GM19035 (cell line): ENCODE results near the gene PCDHGA7.
A peak's percentile ranks its signal among the peaks of the same experiment; 100 is the strongest.
"Not testable (repeated sequence)": the region's sequence is repeated elsewhere in the genome, so short reads cannot be mapped to it uniquely, and the experiment has no call there.

Experiments used
- ATAC-seq: cut with Tn5 transposase; IDR thresholded peaks from one replicate; pipeline ENCODE4 v1.9.1; 2021; ENCODE audit not compliant: unreplicated experiment

PCDHGA7 gene

DNA sequence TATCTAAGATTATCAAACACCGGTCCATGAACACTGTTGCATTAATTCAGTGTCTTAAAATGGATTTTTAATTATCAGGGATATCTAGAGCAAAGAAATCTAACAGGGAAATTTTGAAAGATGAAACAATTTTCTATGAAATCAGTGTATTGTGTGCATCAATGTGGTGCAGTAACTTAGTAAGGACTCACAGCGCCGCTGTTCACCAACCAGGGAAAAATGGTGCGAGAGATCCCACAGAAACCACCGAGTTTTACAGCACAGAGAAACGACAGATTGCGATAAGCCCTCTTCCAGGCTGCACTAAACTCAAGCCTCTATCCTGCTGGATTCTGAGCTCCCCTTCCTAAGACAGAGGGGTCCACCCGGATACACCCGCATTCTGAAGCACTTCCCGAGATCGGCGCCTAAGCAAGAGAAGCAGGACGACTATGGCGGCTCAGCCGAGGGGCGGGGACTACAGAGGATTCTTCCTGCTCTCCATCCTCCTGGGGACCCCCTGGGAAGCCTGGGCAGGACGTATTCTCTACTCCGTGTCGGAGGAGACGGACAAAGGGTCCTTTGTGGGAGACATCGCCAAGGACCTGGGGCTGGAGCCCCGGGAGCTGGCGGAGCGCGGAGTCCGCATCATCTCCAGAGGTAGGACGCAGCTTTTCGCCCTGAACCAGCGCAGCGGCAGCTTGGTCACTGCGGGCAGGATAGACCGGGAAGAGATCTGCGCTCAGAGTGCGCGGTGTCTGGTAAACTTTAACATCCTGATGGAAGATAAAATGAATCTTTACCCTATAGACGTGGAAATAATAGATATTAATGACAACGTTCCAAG is at the start of gene PCDHGA7:
PCDHGA7 (plus strand) TSS at position 274 of the 826 bp plus-strand sequence; CDS start at position 432, 158 bp downstream.
- no peak for ATAC-seq

DNA sequence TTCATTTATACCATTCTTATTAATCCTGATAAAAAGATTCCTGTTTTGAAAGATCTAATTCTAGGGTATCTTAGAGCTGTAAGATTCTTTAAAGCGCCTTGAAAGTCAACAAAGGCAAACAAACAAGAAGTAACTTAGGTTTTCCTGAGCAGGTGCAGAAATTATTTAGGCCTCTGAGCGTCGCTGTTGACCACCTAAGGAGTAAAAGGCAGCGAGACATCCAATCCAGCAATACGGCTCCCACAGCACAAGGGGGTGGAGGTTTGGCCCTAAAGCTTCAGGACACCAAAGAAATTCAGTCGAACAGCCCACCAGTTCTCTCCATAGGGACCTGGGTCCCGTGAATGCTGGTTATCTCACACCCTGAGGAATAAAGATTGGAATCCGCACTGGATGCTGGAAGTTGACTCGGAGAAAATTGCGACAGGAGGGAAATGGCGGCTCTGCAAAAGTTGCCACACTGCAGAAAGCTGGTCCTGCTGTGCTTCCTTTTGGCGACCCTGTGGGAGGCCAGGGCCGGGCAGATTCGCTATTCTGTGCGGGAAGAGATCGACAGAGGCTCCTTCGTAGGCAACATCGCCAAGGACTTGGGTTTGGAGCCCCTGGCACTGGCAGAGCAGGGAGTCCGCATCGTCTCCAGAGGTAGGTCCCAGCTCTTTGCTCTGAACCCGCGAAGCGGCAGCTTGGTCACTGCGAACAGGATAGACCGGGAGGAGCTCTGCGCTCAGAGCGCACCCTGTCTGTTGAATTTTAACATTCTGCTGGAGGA is 43.8 kb upstream of the PCDHGA7 start, which contains the start of gene PCDHGA2:
PCDHGA2 (plus strand) TSS at position 223 of the 769 bp plus-strand sequence.
- ATAC-seq: no peak

DNA sequence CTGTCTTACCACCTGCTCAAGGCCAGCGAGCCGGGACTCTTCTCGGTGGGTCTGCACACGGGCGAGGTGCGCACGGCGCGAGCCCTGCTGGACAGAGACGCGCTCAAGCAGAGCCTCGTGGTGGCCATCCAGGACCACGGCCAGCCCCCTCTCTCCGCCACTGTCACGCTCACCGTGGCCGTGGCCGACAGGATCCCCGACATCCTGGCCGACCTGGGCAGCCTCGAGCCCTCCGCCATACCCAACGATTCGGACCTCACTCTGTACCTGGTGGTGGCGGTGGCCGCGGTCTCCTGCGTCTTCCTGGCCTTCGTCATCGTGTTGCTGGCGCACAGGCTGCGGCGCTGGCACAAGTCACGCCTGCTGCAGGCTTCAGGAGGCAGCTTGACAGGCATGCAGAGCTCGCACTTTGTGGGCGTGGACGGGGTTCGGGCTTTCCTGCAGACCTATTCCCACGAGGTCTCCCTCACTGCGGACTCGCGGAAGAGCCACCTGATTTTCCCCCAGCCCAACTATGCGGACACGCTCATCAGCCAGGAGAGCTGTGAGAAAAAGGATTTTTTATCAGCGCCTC is 41.7 kb upstream of the PCDHGA7 start:
- ATAC-seq: not testable (repeated sequence)

DNA sequence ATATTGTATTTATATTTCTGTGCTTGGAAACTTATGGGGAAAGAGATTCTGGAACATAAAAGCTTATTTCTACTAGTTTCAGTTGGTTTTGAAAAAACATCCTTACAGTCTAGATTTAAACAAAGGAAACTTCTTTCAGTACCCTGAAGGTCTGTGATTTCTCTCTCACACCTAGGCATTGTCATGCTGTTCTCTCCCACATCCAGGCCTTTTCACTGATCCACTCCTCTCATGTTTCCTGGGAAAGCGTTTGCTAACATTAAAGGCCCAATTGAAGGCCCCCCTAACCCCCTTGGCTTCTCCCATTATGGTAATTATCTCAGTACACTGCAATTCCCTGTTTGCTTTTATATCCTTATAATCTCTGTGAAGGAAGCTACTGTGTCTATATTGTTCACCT is 39.8 kb upstream of the PCDHGA7 start:
- no peak for ATAC-seq

DNA sequence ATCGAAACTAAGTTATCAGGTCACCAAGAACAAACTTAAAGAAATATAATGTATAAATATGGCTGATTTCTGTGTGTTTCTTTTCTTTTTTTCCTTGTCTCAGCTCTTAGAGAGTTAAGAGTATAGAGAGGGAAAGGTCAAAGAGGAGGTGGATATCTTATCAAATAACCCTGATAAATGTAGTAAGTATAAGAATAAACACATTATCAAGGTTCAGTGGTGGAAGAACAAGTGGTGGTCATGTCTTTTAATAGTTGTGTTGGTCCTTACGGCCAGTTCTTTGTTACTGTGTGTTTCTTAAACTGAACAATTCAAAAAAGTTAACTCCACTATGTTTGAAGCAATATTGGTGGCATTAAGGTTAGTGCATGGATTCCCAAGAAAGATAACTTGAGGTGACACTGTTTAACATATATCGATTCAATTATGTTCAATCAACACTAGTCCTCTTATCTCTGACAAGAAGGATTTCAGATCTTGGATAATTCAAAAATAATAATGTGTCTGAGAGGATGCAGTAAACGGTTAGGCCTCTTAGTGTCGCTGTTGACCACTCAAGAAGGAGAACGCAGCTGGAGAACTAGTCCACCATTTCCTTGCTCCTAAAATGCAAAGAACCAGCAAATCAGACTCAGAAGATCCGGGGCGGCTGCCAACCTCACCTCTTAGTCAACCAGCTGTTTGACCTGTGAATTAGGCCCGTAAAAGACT is 39.1 kb upstream of the PCDHGA7 start, which contains the start of gene PCDHGA3:
PCDHGA3 (plus strand) TSS at position 588 of the 711 bp plus-strand sequence. CDS start 205 bp downstream, outside the sequence.
- ATAC-seq: no peak

DNA sequence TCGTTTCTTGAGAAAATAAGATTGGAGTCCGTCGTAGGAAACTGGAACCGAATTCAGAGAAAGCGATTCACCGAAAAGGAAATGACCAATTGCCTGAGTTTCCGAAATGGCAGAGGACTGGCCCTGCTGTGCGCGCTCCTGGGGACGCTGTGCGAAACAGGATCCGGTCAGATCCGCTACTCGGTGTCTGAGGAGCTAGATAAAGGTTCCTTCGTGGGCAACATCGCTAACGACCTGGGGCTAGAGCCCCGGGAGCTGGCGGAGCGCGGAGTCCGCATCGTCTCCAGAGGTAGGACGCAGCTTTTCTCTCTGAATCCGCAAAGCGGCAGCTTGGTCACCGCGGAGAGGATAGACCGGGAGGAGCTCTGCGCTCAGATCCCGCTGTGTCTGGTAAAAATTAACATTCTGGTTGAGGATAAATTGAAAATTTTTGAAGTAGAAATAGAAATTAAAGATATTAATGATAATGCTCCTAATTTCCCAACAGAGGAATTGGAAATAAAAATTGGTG is 38.5 kb upstream of the PCDHGA7 start:
- no peak for ATAC-seq

DNA sequence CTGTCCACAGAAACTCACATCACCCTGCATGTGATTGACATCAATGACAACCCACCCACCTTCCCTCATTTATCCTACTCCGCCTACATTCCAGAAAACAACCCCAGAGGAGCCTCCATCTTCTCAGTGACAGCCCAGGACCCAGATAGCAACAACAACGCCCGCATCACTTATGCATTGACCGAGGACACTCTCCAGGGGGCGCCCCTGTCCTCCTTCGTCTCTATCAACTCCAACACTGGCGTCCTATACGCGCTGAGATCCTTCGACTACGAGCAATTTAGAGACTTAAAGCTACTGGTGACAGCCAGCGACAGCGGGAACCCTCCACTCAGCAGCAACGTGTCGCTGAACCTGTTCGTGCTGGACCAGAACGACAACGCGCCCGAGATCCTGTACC is 37.2 kb upstream of the PCDHGA7 start:
- no peak for ATAC-seq

DNA sequence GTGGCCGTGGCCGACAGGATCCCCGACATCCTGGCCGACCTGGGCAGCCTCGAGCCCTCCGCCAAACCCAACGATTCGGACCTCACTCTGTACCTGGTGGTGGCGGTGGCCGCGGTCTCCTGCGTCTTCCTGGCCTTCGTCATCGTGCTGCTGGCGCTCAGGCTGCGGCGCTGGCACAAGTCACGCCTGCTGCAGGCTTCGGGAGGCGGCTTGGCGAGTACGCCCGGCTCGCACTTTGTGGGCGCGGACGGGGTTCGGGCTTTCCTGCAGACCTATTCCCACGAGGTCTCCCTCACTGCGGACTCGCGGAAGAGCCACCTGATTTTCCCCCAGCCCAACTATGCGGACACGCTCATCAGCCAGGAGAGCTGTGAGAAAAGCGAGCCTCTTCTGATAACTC is 36.5 kb upstream of the PCDHGA7 start:
- ATAC-seq: not testable (repeated sequence)

DNA sequence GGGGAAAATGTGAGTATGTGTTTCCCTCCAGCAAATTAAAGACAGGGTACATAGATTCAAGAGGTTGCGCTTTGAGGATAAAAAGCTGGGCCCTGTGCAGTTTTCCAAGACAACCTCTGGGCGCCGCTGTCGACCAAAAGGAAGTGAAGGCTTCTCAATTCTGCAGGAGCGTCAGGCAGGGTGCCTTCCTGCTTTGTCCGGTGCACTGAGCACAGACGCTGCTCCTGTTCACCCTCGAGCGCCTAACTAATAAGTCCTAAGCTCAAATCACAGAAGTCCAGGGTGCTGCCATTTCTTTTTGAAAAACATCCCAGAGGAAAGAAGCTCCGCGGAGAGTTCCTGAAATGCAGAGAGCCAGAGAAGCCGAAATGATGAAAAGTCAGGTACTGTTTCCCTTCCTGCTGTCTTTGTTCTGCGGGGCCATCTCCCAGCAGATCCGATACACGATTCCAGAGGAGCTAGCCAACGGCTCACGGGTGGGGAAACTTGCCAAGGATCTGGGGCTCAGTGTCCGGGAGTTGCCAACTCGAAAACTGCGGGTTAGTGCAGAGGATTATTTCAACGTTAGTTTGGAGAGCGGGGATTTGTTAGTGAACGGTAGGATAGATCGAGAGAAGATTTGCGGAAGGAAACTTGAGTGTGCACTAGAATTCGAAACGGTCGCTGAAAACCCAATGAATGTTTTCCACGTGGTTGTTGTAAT is 32.5 kb upstream of the PCDHGA7 start, which contains the start of gene PCDHGB1:
PCDHGB1 (plus strand) TSS at position 183 of the 703 bp plus-strand sequence; CDS start at position 345, 162 bp downstream.
- ATAC-seq: peak; percentile 92

DNA sequence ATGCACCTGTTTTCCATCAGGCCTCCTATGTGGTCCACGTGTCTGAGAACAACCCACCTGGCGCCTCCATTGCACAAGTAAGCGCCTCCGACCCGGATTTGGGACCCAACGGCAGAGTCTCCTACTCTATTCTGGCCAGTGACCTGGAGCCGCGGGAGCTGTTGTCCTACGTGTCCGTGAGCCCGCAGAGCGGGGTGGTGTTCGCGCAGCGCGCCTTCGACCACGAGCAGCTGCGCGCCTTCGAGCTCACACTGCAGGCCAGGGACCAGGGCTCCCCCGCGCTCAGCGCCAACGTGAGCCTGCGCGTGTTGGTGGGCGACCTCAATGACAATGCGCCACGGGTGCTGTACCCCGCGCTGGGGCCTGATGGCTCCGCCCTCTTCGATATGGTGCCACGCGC is 31.0 kb upstream of the PCDHGA7 start:
- ATAC-seq: no peak

DNA sequence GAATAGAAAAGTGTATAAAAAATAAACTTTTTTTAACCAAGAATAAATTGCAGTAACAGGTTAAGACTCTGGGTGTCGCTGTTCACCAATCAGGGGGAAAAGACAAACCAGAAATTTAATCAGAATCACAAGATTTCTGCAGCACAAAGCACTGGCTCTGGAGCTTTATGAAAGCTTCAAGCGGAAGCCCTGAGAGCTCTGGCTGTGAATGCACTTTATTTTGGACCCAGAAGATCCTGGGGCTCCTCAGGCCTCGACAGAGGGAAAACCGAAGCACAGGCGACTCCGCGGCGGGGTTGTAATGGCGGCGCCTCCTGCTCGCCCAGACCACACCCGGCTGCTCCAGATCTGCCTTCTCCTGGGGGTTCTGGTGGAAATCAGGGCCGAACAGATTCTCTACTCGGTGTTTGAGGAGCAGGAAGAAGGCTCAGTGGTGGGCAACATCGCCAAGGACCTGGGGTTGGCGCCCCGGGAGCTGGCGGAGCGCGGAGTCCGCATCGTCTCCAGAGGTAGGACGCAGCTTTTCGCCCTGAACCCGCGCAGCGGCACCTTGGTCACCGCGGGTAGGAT is 27.6 kb upstream of the PCDHGA7 start, which contains the start of gene PCDHGA4:
PCDHGA4 (plus strand) TSS at position 122 of the 570 bp plus-strand sequence; CDS start at position 209, 87 bp downstream.
- no peak for ATAC-seq

DNA sequence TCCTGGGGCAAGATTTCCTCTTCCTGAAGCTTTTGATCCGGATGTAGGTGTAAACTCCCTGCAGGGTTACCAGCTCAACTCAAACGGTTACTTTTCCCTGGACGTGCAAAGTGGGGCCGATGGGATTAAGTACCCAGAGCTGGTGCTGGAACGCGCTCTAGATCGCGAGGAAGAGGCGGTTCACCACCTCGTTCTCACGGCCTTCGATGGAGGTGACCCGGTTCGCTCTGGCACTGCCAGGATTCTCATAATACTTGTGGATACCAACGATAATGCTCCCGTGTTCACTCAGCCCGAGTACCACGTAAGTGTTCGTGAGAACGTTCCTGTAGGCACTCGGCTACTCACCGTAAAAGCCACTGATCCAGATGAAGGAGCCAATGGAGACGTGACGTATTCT is 26.9 kb upstream of the PCDHGA7 start:
- no peak for ATAC-seq

DNA sequence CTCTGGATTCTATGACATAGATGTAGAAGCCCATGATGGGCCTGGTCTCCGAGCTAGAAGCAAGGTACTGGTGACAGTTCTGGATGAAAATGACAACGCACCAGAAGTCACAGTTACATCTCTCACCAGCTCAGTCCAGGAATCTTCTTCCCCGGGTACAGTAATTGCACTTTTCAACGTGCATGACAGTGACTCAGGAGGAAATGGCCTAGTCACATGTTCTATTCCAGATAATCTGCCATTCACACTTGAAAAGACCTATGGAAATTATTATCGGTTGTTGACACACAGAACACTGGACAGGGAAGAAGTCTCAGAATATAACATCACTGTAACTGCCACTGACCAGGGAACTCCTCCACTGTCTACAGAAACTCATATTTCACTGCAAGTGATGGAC is 26.4 kb upstream of the PCDHGA7 start:
- no peak for ATAC-seq

DNA sequence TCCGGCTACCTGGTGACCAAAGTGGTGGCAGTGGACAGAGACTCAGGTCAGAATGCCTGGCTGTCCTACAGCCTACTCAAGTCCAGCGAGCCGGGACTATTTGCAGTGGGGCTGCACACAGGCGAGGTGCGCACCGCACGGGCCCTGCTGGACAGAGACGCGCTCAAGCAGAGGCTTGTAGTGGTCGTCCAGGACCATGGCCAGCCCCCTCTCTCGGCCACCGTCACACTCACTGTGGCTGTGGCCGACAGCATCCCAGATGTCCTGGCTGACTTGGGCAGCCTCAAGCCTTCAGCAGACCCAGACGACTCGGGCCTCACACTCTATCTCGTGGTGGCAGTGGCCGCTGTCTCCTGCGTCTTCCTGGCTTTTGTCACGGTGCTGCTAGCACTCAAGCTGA is 25.6 kb upstream of the PCDHGA7 start:
- no peak for ATAC-seq

DNA sequence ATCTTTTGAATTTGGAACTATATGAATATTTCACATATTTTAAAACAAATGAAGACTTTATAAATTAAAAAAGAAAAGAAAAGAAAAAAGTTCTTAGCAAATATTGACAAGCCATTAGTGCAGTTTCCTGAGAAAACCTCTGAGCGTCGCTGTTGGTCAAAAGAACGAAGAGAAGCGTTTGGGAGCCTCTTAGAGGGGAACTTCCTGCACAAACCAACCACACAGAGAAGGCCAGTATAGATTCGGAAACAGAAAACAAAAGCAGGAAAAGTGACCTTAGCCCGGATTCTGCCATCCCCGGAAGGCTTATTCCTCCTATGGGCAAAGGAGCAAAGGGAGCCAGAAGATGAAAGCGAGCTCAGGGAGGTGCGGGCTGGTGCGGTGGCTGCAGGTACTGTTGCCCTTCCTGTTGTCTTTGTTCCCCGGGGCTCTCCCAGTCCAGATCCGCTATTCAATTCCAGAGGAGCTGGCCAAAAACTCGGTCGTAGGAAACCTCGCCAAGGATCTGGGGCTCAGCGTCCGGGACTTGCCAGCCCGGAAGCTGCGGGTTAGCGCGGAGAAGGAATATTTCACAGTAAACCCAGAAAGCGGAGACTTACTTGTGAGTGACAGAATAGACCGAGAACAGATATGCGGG is 22.6 kb upstream of the PCDHGA7 start, which contains the start of gene PCDHGB2:
PCDHGB2 (plus strand) TSS at position 205 of the 637 bp plus-strand sequence; CDS start at position 347, 142 bp downstream.
- peak; percentile 63 for ATAC-seq

DNA sequence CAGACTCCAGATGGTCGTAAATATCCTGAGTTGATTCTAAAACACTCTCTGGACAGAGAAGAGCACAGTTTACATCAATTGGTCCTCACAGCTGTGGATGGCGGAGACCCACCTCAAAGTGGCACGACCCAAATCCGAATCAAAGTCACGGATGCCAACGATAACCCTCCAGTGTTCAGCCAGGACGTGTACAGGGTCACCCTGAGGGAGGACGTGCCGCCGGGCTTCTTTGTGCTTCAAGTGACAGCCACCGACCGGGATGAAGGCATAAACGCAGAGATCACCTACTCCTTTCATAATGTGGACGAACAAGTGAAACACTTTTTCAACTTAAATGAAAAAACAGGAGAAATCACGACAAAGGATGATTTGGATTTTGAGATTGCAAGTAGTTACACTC is 21.9 kb upstream of the PCDHGA7 start:
- no peak for ATAC-seq

DNA sequence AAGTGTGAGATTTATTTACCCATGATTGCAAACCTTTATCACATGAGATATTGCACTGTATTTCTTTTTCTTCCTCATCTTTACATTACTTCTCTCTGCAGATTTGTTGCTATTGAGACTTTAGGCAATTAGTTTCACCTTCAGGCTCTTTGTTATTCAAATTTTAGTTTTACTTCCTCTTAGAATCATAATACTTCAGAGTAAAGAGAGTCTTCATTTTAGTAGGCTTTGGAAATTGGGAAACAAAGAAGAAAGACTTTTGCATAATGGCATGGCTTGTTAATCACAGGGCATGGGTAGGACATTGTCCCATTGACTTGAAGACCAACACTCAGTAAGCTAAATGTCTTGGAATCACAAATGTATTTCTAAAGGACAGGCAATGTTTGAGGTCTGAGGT is 19.8 kb upstream of the PCDHGA7 start:
- ATAC-seq: no peak

DNA sequence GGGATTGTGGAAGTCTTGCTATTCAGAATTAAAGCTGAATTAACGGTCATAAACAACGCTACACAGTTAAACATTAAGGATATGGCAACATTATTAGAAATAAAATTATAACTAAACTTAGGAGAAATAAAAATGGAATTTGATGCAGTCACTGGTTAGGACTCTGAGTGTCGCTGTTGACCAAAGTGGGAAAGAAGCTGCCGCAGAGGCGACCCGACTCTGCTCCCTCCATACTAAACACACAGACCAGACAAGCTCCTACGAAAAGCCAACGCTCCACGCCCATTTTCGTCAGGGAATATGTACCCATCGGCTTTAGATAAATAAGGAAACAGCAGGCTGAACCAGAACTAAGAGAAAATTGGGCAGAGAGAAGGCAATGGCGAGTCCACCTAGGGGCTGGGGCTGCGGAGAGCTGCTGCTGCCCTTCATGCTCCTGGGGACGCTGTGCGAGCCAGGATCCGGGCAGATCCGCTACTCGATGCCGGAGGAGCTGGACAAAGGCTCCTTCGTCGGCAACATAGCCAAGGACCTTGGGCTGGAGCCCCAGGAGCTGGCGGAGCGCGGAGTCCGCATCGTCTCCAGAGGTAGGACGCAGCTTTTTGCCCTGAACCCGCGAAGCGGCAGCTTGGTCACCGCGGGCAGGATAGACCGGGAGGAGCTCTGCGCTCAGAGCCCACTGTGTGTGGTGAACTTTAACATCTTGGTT is 18.4 kb upstream of the PCDHGA7 start, which contains the start of gene PCDHGA5:
PCDHGA5 (plus strand) TSS at position 211 of the 709 bp plus-strand sequence; CDS start at position 380, 169 bp downstream.
- no peak for ATAC-seq
